Measurements from ENCODE around the gene NR2F2.

NR2F2 gene

GRCh38 chr15:96343113-96344059 is 12.9 kb downstream of the NR2F2 start:
- DNase-seq, result no peak

GRCh38 chr15:96344060-96344705 is 13.7 kb downstream of the NR2F2 start:
- no peak for DNase-seq

- DNase-seq, result no peak
Observed at GRCh38 chr15:96344706-96345559, 14.4 kb downstream of the NR2F2 start.

DNA sequence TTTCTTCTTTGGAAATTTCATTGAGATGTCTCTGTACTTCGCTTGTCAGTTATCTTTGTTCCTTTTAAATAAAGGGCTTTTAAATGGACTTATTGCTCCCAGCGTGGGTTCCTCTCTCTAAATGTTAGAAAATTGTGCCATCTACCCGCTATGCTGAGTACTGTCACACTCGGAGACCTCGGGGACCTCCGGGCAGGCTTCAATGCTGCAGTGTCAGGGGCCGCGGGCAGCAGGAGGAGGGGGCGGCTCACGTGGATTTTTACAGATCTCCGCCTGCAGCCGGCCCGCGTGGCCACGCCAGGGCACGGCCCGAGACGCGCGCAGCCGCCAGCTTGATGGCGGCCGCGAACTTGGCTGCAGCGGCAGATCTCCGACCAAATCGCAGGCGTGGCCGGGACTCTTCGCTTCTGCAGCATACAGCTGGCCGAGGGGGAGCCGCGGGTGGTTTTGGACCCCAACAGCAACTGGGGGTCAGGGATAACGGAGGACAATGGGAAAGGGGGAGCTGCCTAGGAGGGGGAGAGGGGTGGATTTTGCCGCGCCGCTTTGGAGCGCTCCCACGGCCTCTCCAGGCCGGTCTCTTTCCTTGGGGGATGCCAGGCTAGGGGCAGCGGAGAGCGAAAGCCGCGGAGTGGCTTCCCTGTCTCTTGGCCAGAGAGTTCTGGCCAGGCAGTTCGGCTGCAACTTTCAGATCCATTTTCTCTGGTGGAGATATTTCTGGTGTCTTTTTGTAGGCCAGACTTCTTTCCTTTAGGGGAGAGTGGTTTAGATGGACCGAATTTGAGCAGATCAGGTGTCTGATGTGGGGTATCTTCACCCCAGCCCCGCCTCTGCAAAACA is 15.3 kb downstream of the NR2F2 start:
- no peak for DNase-seq

DNA sequence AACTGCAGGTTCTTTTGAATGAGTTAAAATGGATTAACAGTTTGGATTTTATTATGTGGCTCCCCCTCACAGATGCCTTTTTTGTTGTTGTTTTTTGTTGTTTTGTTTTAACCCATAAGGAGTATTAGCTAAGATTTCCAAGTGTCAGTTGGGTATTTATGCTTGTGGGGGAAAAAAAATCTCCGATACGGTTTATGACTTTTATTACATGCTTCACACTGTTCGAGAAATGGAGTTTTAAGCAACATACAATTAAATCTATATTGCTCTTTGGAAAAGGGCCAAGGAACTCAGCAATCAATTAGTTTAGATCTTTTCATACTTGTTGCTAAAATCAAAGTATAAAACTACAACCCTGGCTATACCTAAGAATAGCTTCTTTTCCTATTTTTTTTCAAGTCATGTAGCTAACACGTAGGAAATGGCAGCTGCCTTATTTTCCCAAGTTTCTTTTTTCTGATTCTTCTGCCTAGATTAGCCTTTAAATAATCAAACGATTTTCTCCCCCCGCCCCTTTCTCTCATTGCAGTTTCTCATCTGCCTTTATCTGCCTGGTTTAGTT is 16.0 kb downstream of the NR2F2 start:
- DNase-seq, result no peak

- no peak for DNase-seq
Observed at GRCh38 chr15:96347181-96348111, 16.9 kb downstream of the NR2F2 start.

- no peak for DNase-seq
Observed at GRCh38 chr15:96348112-96349027, 17.9 kb downstream of the NR2F2 start.

- no peak for DNase-seq
Observed at GRCh38 chr15:96349034-96349856, 18.7 kb downstream of the NR2F2 start.

DNA sequence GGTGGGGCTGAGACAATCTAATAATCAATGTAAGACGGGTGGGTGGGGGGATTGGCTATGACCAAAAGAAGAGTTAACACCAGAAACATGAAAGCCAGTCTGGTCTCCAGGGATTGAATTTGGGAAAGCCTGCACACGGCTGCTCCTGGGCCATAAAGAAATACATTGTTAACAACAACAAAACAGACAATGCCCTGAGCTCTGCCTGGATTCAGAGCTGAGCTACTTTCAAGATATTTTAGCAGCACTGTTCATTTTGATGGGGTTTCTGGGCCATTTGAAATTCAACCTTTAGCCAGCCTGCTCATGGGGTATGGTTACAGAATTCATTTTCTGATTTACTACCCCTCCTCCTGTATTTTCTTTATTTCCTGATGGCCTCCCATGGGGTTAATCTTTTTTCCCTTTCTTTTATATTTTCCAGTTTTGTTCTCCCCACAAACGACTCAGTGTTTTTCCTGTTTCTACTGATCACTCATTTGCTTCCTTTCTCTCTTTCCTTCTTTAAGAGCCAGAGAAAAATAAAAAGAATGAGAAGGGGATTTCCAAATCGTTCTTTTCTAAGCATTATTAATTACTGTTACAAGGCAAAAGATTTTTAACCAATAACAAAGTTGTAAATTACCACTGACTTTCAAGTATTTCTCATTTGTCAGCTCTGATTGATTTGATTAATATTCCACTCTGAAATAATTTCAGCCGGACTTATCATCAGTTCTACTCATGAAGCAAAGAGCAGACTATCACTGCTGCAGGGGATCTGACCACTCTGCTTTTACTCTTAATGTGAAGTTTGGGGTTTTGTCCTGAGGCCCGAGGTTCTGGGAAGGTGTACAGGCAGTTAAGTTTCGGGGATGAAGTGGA is 19.6 kb downstream of the NR2F2 start:
- DNase-seq, result no peak

DNA sequence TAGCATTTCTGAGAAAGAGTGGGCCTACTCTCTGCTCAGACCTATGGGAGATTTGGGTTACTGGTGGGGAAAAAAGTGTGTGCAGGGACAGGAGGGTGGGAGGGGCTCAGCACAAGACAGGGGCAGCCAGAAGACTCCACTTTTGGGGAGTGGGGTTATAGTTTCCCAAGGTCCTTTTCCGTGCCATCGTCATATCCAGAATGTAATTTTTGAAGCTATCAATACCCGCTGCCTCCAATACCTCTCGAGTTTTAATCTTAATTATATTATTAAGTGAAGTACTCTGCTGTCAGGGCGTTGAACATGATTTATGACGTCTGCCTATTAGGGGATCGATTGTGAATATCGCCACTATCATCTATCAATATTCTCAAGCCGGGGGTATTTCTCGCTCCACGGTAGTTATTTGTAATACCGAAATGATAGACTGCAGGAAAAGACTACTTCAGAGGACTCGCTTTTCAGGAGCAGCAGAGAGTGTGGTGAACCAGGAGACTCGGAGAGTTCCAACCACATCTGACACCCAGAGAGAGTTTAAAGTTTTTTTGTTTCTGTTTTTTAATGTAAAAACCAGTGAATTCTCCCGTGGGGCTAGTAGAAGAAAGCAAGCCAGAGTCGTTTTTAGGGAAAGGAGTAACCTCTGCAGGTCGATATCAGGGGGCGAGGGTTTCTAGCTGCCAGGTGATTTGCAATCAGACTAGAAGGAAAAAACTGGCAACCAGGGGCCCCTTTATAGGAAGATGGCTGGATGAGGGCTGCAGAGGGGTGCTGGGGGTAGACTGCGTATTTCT is 20.6 kb downstream of the NR2F2 start:
- no peak for DNase-seq

DNA sequence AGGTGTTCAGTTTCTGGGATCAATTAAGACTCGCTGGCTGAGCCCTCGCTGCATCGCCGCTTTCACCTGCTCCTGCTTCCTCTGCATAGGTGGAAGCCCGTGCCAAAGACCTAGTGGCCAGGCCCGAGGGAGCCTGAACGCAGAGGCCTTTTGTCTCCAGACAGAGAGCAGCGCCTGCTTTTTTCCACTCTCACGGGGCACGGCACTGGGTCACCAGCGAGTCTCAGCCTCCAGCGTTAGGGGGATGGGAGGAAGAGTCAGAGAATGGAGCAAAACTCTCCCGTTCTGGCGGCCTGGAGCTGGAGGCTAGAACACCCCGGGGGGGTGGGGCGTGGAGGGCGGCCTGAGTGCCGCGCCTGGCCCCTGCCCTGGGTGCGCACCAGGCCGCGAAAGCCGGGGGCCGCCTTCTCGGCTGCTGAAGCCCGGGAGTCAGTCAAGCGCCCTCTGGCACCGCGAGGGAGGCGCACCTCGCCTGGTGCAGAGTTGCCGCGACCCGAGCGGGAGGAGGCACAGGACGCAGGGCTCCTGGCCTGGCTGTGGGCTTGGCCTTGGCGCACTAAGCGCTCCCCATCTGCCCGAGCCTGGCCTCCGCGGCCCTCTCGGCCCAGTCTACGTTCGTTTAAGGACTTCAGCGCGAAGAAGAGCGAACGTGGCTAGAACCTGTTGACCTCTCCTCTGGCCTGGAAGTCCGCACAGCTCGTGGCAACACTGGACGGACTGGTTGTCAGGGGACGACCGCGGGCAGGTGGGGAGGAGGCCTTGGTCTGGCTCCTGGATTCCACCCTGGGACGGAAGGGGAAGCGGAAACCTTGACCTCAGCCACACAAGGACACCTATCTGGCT is 21.5 kb downstream of the NR2F2 start:
- no peak for DNase-seq

DNA sequence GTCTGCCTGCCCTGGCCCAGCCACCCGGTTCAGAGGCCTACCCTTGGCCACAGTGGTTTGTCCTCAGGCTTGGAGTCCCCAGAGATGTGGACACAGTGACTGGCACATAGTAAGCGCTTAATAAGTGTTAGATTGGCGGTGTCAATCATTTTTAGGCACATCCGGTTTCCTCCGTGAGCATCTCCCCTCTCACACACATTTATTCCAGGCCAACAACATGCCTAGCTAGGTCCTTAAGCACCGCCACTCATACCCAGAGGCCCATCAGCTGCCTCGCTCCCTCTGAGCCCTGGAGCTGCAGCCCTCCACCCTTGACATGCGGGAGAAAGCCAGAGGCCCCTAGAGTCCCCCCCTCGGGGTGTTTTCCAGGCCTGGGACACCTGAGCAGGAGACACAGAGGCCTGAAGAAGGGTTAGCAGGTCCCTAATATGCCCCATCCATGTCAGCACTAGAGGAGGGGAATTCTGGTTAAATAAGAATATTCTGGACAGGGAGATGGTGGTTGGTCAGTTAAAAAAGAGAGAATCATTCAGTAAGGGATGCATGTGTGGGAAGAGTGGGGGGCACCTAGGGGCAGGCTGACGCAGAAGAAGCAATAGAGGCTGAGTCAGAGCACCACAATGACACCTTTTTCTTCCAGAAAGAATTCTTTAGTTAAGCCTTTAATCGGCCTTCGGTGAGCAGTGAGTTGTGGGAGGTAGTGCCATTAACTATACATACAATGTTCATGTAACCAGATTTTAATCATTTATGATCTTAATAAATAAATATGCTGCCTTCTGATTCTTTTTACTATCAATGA is 22.3 kb downstream of the NR2F2 start:
- no peak for DNase-seq

DNA sequence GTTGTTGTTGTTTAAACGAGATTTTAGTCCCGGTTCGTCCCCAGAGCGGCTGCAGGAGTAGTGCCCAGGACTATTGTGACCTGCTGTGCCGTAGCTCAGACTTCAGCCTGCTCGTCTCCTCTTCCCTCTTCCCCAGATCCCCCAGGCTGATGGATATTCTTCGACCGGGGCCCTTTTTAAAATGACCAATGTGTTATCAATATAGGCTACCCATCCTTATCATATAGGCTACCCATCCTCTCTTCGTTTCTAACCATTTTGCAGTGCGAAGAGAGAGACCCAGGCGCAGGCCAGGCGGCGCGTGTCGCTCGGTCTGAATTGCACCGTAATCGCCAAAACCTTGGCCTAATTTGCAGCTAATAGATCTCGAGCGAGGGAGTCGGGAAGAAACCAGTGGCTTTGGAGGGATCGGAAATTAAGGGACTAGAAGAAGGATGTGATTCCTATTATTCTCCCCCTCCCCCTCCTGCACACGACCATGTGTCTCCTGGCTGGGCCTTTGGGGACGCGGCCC is 23.0 kb downstream of the NR2F2 start:
- DNase-seq, result no peak

DNA sequence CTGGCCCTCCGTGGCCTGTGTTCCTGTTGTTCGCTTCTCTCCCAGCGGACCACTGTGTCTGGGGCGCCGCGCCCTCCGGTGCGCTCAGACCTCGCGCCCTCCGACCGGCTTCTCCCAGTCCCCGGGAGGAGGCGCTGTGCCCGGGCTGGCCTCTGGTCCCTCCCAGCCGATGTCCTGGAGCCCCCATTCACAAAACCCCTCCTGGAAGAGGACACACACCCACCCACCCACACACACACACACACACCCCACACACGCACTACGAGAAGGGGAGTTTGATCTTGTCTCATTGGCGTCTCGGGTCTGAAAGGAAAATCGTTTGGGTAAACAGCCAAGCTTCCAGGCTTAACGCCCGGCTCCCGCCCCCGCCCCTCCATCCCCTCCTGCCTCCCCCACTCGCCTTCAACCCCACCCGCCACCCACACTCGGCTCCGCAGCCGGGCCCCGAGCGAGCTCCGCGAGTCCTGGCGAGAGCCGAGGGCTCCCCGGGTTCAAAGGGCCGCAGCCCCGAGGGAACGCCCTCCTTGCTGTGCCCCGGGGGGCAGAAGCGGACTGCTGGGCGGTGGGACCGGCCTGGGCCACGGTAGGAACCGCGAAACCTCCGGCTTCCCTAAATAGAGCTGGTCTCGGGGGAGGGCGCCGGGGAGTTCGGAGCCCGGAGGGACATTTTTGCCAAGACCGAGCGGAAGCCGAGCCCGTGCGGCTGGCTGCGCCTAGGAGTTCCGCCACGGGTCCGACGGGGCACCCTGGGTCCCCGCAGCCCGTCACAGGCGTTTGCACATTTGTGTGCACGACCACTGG is 23.6 kb downstream of the NR2F2 start:
- DNase-seq, result no peak

Measured in NCI-H2029 treated with DMSO at 0.1 percent for 48 hours (cell line).